Measurements from ENCODE around the gene PLD6. TPM values are rescaled to one million over a fixed set of nuclear protein-coding genes. Genes with fewer than 3 reads are reported as not detected.

The PLD6 gene
- total and polyA plus RNA-seq, 3 donors from 2014 or later: 39.9 to 44.2 (median 41.5) TPM

GRCh38 chr17:17201907-17202306 is 4.2 kb downstream of the PLD6 start:
- Histone ChIP-seq H3K4me3 (no peak overlapping the region), H3K27me3 (no peaks in the 10 kb centered on the region), H3K27ac (peak overlapping the region; percentile 74 to 75), H3K9me3 (no peaks in the 10 kb centered on the region), H3K4me1 (peaks cover 38% of the 10 kb centered on the region), H3K36me3 (ENCODE audit: low read depth, missing control alignments) (no peaks in the 10 kb centered on the region)
- DNase-seq: no peak
- TF ChIP-seq POLR2A (IDR thresholded peaks at IDR 0.05) (no peak), CTCF (IDR thresholded peaks at IDR 0.05) (no peak)
- intact Hi-C loops (cut with DNase I; ENCODE audit: low total_unique reads): no loop called here
- 74 to 82% methylated on average over 8 of the region's 8 CpGs for WGBS, 2 donors

- peak overlapping the region; percentile 74 to 75 for H3K27ac ChIP-seq
- H3K4me3 ChIP-seq: no peak overlapping the region
- no peak for TF ChIP-seq POLR2A (IDR thresholded peaks at IDR 0.05)
- H3K9me3 ChIP-seq: no peaks in the 10 kb centered on the region
- no peaks in the 10 kb centered on the region for H3K36me3 ChIP-seq (ENCODE audit: low read depth, missing control alignments)
- intact Hi-C loops (cut with DNase I; ENCODE audit: low total_unique reads): no loop called here
- H3K27me3 ChIP-seq: no peaks in the 10 kb centered on the region
- H3K4me1 ChIP-seq: peaks cover 38% of the 10 kb centered on the region
- 80 to 83% methylated on average over 10 of the region's 10 CpGs for WGBS, 2 donors
- DNase-seq: no peak
These were observed 4.9 kb downstream of the PLD6 start for GRCh38 chr17:17201271-17201670.

- 45 to 51% methylated on average over 5 of the region's 5 CpGs for WGBS, 2 donors
- H3K9me3 ChIP-seq: no peaks in the 10 kb centered on the region
- H3K36me3 ChIP-seq (ENCODE audit: low read depth, missing control alignments): no peaks in the 10 kb centered on the region
- peak overlapping the region; percentile 74 to 75 for H3K27ac ChIP-seq
- no peak overlapping the region for H3K4me3 ChIP-seq
- DNase-seq: peak; percentile 82
- intact Hi-C loops (cut with DNase I; ENCODE audit: low total_unique reads): no loop called here
- H3K4me1 ChIP-seq: peaks cover 38% of the 10 kb centered on the region
- no peaks in the 10 kb centered on the region for H3K27me3 ChIP-seq
- no peak for TF ChIP-seq CTCF (IDR thresholded peaks at IDR 0.05)
- TF ChIP-seq POLR2A (IDR thresholded peaks at IDR 0.05): no peak
These were observed 5.3 kb downstream of the PLD6 start for GRCh38 chr17:17200831-17201230.

DNA sequence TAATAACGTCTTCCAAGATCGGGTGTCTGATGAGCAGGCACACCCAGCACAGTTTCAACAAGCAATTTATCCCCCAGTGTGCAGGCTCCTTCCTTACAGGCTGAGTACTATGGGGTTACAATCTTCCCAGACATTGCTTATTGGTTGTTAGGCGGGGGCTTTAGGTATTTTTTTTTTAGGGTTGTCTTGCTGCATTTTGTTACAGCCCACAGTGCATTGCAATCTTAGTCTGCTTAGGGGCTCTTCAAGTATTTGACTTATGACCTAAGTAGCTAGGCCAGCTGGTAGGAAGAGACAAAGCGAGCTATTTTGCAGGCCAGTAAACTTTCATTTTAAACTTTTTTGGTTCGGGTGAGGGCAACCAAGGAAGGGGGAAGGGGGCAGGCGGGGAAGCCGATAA is 5.8 kb downstream of the PLD6 start:
- TF ChIP-seq CTCF (IDR thresholded peaks at IDR 0.05) (no peak), POLR2A (IDR thresholded peaks at IDR 0.05) (no peak)
- intact Hi-C loops (cut with DNase I; ENCODE audit: low total_unique reads): no loop called here
- peaks cover 38% of the 10 kb centered on the region for H3K4me1 ChIP-seq
- no peak overlapping the region for H3K4me3 ChIP-seq
- 46 to 55% methylated on average over 7 of the region's 7 CpGs for WGBS, 2 donors
- DNase-seq: no peak
- H3K36me3 ChIP-seq (ENCODE audit: low read depth, missing control alignments): no peaks in the 10 kb centered on the region
- no peaks in the 10 kb centered on the region for H3K9me3 ChIP-seq
- H3K27me3 ChIP-seq: no peaks in the 10 kb centered on the region
- peak overlapping the region; percentile 1 to 75 for H3K27ac ChIP-seq

- Histone ChIP-seq H3K4me3 (no peak overlapping the region), H3K27ac (no peak overlapping the region), H3K9me3 (no peaks in the 10 kb centered on the region), H3K27me3 (no peaks in the 10 kb centered on the region), H3K36me3 (ENCODE audit: low read depth, missing control alignments) (no peaks in the 10 kb centered on the region), H3K4me1 (peaks cover 31% of the 10 kb centered on the region)
- DNase-seq: no peak
- TF ChIP-seq CTCF (IDR thresholded peaks at IDR 0.05) (no peak), POLR2A (IDR thresholded peaks at IDR 0.05) (no peak)
- intact Hi-C loops (cut with DNase I; ENCODE audit: low total_unique reads): no loop called here
- 100% methylated on average over 1 of the region's 1 CpG for WGBS, 2 donors
These were observed 7.9 kb downstream of the PLD6 start for GRCh38 chr17:17198281-17198680.

Measured in testis (tissue), 3 donors.